ENCODE measurements around the gene COX4I2.

The COX4I2 gene

GRCh38 chr20:31671324-31671723 lies 33.6 kb downstream of the COX4I2 start:
- Histone ChIP-seq H3K36me3 (peaks cover 83% of the 10 kb centered on the region), H3K4me3 (ENCODE audit: low read depth, low read length) (no peak overlapping the region), H3K27ac (no peak overlapping the region), H3K27me3 (ENCODE audit: insufficient read depth, low read depth, severe bottlenecking) (no peaks in the 10 kb centered on the region), H3K9me3 (ENCODE audit: severe bottlenecking) (no peaks in the 10 kb centered on the region)
- TF ChIP-seq CTCF (IDR thresholded peaks at IDR 0.05; ENCODE audit: low read depth, low read length): no peak
- DNase-seq: no peak

- H3K36me3 ChIP-seq: peaks cover 89% of the 10 kb centered on the region
- H3K4me3 ChIP-seq (ENCODE audit: low read depth, low read length): no peak overlapping the region
- DNase-seq: no peak
- no peak for TF ChIP-seq CTCF (IDR thresholded peaks at IDR 0.05; ENCODE audit: low read depth, low read length)
- H3K27me3 ChIP-seq (ENCODE audit: insufficient read depth, low read depth, severe bottlenecking): no peaks in the 10 kb centered on the region
- H3K27ac ChIP-seq: no peak overlapping the region
- H3K9me3 ChIP-seq (ENCODE audit: severe bottlenecking): no peaks in the 10 kb centered on the region
These were observed 35.7 kb downstream of the COX4I2 start for GRCh38 chr20:31673435-31673834.

GRCh38 chr20:31673943-31674463 lies 36.3 kb downstream of the COX4I2 start:
- Histone ChIP-seq H3K9me3 (ENCODE audit: severe bottlenecking) (no peaks in the 10 kb centered on the region), H3K4me3 (ENCODE audit: low read depth, low read length) (no peak overlapping the region), H3K36me3 (peaks cover 89% of the 10 kb centered on the region), H3K27me3 (ENCODE audit: insufficient read depth, low read depth, severe bottlenecking) (no peaks in the 10 kb centered on the region), H3K27ac (no peak overlapping the region)
- DNase-seq: no peak
- no peak for TF ChIP-seq CTCF (IDR thresholded peaks at IDR 0.05; ENCODE audit: low read depth, low read length)

- H3K27ac ChIP-seq: peak overlapping the region; percentile 66
- no peaks in the 10 kb centered on the region for H3K9me3 ChIP-seq (ENCODE audit: severe bottlenecking)
- H3K4me3 ChIP-seq (ENCODE audit: low read depth, low read length): no peak overlapping the region
- DNase-seq: no peak
- no peaks in the 10 kb centered on the region for H3K27me3 ChIP-seq (ENCODE audit: insufficient read depth, low read depth, severe bottlenecking)
- H3K36me3 ChIP-seq: peaks cover 86% of the 10 kb centered on the region
- no peak for TF ChIP-seq CTCF (IDR thresholded peaks at IDR 0.05; ENCODE audit: low read depth, low read length)
These were observed 37.4 kb downstream of the COX4I2 start for GRCh38 chr20:31674895-31675827.

- DNase-seq: peak; percentile 42
- Histone ChIP-seq H3K4me3 (ENCODE audit: low read depth, low read length) (no peak overlapping the region), H3K9me3 (ENCODE audit: severe bottlenecking) (no peaks in the 10 kb centered on the region), H3K27me3 (ENCODE audit: insufficient read depth, low read depth, severe bottlenecking) (no peaks in the 10 kb centered on the region), H3K36me3 (peaks cover 86% of the 10 kb centered on the region), H3K27ac (peak overlapping the region; percentile 66)
- TF ChIP-seq CTCF (IDR thresholded peaks at IDR 0.05; ENCODE audit: low read depth, low read length): no peak
These were observed 38.3 kb downstream of the COX4I2 start for GRCh38 chr20:31675828-31676608.
